Measurements from ENCODE around the gene GAL3ST2.
"Not testable (repeated sequence)": the region's sequence is repeated elsewhere in the genome, so short reads cannot be mapped to it uniquely, and the experiment has no call there.

Gene GAL3ST2

DNA sequence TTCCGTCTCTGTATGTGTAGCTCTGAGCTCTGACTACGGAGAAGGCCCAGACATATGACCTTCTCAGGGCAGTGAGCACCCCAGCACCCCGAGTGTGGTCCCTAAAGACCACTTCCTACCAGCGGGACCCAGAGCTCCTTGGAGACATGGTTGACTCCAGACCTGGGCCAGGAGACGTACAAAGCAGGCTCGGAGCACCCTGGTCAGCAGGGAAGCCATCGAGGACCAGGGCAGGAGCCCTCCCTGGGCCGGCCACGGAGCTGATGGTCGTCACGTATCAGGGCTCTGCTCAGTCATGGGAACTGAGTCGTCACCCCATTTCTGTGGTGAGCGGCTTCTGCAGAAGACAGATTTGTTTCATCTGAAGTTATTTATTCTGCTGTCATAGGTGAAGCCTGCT, 19.6 kb downstream of the GAL3ST2 start:
- DNase-seq = no peak

DNA sequence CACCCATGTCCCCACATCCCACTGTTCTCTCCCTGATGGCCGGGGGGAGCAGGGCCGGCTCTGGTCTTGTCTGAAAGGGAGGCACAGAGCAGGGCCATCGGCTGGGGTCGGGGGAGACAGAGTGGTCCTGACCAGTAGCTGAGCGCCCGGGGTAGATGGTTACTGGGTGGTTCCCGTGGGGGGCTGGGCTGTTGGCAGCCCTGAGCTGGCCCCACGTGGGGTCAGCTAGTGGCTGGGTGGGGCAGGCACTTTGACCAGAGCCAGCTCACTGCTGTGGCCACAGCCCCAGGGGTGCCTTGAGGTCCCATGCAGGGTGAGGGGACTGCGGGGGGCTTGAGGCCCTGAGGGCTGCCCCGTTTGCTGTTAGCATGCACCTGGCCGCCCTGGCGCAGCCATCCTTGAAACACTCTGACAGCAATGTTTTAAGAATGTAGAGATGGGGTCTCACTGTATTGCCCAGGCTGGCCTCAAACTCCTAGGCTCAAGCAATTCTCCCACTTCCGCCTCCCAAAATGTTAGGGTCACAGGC, 20.1 kb downstream of the GAL3ST2 start:
- DNase-seq = no peak

DNA sequence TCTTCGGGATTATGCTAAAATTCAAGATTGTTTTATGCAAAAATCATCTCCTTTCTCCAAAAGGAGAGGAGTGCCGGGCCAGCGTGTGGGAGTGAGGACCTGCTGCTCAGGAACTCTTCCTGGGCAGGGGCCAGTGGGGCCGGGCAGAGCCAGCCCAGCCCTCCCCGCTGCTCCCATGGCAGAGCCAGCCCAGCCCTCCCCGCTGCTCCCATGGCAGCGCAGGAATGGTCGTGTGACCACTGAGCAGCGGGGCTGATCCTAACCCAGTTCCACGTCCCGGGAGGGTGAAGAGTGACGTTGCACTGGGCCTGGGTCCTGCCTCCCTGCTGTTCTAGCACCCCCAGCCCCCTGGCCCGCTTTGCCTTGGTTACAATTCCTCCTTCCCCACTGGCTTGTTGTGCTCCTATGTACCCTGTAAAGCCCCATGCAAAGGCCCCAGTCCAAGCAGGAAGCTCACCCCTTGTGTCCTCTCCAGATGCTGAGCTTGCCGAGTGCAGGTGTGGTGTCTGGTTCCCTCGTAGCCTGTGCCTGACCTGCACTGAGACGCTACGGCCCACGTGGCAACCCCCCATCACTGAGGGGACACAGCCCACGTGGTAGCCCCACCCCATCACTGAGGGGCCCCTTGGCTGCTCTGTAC, 20.9 kb downstream of the GAL3ST2 start:
- DNase-seq = no peak

DNA sequence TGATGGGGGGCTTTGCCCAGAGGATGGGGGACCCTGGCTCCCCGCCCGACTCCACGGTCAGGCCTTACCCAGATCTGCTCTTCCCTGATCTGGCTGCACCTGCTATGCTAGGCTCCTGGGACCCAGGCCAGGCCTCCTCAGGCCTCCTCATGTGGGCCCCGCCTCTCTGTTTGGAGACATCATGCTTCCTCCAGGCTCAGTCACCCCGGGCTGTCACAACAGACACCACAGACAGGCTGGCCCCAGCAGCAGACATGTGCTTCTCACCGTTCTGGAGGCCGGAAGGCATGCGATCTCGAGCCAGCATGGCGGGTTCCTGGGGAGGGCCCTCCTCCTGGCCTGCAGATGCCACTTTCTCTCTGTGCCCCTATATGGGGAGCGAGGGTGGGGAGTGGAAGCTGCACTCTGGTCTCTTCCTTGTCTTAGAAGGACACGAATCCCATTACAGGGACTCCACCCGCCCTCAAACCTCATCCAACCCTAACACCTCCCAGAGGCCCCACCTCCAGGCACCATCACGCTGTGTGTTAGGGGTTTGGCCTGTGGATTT, 21.5 kb downstream of the GAL3ST2 start:
- DNase-seq = no peak

DNA sequence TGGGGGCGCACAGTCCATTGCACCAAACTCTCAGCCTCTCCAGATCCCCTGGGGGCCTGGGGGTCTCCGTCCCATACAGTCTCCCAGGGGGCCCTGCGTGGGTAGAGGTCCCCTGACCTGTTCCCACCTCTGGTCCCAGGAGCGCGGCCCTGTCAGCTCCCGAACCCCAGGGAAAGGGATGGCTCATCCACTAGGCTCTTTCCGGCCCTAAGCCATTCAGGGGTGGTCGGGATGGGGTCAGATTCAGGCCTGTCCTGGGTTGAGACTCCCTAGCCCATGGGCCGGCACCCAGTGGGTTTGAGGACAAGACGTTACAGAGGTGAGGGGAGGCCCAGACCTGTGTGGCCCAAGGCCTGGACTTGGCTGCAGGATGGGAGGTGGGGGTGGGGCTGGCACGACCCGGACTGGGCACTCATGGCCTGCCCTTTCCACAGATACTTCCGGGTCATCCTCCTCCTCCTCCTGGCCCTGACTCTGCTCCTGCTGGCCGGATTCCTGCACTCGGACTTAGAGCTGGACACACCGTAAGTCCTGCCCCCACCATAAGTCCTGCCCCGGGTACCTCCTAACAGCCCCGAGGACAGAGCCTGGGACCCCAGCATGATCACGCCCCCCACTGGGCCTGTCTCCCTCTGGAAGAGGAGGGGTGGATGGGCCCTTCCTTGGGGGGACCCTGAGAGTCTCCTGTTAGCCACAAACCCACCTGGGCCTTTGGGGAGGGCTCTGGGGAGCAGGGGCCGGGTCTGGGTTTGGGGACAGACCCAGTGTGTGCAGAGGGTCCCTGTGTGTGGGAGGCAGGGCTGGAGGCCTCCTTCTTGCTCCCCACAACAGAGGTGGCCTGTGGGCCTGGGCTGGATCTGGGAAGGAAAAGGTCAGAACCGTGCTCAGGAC, 22.3 kb downstream of the GAL3ST2 start:
- no peak for DNase-seq

DNA sequence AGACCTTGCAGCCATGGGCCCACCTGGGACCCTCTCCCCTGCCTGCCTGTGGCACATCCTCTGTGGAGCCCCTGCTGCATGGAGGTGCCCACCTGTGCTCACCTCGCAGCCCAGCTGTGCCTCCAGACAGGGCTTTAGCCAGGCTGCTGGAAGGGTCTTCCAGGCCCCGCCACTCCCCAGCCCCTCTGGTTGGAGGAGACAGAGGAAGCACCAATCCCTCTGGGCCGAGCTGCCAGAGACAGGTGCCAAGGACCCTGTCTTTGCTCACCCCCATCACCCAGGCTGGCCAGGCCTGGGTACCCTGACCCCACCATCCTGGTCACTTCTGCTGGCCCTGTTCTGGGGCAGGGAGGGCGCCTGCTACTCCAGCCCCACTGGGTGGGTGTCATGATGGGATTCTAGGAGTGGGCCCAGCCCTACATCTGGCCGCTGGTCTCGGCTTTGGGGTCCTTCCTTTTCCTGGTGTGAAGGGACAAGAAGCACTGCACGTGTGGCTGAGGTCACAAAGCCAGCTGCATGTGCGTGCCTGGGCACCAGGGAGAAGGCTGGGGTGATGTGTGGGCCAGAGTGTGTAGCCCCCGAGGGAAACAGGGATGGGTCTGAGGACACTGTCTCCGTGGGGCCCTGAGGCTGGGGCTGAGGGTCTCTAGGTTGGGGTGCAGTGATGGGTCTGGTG, 23.0 kb downstream of the GAL3ST2 start:
- no peak for DNase-seq

DNA sequence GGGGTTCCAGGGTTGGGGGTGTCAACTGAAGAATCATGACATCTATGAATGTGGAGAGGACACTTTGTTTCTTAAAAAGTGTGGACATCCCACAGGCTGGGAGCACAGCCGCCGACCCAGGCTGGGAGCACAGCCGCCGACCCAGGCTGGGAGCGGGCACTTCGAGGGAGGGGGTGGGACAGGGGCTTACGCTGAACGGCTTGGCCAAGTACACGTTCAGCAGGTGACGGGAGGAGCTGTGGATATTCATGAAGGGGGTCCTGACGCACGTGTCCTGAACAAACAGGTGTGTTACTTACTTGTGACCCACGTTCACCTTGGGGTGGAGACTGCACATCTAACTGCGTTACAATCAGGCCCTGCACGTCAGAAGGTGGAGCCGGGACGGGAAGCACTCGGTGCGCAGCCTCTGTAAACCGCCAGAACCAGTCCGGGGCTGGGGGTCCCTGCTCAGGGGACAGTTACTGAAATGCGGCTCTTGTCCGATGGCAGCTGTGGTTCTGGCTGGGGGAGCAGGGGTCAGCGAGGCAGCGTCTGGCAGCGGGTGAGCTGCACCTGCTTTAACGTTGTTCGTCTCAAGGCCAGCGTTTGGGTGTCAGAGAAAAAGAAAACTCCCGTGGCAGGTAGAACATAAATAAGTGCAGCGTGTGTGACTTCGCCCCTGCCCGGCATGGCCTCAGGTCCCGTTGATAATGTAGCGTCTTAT, 23.7 kb downstream of the GAL3ST2 start:
- DNase-seq = not testable (repeated sequence)

DNA sequence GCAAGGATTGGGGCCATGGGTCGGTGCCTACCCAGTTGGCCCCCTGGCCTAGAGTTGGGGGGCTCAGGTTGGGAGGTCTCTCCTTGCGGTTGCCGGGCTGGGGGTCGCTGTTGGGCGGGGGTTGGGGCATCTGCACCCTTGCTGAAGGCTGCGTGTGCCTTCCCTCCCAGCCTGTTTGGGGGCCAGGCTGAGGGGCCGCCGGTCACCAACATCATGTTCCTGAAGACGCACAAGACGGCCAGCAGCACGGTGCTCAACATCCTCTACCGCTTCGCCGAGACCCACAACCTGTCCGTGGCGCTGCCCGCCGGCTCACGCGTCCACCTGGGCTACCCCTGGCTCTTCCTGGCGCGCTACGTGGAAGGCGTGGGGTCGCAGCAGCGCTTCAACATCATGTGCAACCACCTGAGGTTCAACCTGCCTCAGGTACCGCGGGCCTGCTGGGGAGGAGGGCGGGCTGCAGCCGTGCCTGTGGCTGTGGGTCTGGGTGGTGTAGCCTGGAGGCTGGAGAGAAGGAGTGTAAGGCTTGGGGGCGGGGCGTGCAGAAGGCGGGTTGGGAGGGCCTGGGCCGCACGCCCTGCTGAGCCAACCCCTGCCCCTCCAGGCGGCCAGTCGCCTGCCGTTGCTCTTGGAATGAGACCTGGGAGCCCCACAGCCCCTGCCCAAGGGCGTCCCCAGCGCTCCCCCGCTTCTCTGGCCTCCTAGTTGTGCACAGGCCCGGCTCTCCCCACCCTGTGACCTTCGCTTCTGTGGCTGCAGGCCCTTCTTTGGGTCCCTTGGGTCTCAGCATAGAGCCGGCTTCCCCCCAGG, 25.2 kb downstream of the GAL3ST2 start:
- no peak for DNase-seq

DNA sequence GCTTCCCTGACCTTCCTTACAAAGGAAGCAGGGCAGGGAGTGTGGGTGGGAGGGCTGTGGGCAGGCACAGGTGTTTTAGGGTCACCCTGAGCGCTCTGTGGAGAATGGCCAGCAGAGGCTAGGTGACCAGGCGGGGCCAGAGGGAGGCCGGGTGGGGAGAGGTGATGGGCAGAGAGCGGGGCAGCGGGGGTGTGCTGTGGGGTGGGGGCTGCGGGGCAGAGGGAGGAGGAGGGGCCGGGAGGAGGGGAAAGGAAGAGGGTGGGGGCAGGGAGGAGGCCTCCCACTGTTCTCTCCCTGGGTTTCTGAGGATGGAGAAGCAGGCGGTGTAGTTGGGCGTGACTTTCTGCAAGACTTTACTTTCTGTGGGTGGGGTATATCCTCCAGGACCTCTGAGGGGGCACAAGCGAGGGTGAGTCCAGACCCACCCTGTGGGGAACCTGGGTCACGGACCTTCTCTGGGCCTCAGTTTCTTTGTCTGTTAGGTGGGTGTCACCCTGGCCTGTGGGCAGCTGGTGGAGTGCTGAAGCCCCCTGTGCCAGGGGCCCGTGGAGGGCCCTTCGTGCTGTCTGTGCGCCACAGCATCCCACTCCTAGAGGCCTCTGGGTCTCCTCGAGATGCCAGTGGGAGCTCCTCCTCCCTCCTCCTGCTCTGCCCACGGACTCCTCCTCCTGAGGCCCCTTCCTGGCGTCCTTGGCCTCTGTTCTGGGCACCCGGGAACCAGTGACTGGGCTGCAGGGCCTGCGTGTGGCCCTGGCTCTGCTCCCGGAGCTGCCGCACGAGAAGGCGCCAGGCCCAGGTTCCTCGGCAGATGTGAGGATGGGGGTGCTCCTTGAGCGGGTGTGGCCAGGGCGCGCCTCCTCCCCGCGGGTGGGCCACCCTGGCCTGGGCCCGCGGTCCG, 26.0 kb downstream of the GAL3ST2 start:
- no peak for DNase-seq

DNA sequence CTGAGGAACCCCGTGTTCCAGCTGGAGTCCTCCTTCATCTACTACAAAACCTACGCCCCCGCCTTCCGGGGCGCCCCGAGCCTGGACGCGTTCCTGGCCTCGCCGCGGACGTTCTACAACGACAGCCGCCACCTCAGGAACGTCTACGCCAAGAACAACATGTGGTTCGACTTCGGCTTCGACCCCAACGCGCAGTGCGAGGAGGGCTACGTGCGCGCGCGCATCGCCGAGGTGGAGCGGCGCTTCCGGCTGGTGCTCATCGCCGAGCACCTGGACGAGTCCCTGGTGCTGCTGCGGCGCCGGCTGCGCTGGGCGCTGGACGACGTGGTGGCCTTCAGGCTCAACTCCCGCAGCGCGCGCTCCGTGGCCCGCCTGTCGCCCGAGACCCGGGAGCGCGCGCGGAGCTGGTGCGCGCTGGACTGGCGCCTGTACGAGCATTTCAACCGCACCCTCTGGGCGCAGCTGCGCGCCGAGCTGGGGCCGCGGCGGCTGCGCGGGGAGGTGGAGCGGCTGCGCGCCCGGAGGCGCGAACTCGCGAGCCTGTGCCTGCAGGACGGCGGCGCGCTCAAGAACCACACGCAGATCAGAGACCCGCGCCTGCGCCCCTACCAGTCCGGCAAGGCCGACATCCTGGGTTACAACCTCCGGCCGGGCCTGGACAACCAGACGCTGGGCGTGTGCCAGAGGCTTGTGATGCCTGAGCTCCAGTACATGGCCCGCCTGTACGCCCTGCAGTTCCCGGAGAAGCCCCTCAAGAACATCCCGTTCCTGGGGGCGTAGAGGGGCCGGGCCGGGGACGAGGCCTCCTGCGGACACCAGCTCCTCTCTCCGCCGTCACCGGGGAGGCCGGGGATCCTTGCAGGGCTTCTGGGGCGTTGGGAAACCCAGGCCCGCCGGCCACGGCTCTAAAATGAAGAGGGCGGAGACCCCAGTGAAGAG, 27.0 kb downstream of the GAL3ST2 start:
- no peak for DNase-seq

DNA sequence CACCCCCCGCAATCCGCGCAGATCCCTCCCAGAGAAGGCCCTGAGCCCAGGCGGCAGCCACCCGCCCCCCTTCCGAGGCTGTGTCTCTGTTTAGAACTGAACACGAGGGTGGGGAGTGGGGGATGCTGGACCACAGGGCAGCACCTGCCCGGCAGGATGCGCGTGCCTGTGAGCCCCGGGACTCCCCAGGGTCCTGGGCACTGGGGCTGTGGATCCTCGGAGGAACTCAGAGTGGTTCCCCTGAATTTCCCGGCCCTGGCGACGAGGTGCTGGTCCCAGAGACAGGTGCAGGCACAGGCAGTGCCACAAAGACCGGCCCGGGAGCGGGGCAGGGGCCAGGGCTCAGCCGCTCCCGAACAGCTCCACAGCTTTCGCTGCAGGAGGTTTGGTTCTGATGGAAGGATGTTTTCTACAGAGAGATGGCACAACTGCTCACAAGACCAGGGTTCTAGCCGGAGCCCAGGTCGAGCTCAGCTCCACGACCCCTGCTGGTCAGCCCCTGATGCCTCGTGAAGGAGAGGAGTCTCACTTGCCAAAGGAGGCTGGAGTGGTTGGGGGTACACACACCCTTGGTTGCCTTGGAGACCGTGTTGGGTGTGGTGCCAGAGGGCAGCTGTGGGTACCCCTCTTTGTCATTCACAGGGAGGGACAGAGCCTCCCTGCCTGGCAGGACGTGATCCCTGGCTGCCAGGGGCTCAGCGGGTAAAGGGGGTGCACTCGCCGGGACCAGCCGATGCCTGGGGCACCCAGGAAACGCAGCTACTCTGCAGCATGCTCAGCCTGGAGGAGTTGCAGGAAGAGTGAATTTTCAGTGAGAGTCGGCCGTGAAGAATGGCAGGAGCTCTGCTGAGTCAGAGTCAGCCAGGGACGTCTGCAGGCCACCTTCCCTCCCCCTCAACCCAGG, 28.0 kb downstream of the GAL3ST2 start:
- no peak for DNase-seq

DNA sequence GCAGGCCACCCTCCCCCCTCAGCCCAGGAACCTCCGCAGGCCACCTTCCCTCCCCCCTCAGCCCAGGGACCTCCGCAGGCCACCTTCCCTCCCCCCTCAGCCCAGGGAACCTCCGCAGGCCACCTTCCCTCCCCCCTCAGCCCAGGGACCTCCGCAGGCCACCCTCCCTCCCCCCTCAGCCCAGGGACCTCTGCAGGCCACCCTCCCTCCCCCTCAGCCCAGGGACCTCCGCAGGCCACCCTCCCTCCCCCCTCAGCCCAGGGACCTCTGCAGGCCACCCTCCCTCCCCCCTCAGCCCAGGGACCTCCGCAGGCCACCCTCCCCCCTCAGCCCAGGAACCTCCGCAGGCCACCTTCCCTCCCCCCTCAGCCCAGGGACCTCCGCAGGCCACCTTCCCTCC, 29.6 kb downstream of the GAL3ST2 start:
- DNase-seq = not testable (repeated sequence)

DNA sequence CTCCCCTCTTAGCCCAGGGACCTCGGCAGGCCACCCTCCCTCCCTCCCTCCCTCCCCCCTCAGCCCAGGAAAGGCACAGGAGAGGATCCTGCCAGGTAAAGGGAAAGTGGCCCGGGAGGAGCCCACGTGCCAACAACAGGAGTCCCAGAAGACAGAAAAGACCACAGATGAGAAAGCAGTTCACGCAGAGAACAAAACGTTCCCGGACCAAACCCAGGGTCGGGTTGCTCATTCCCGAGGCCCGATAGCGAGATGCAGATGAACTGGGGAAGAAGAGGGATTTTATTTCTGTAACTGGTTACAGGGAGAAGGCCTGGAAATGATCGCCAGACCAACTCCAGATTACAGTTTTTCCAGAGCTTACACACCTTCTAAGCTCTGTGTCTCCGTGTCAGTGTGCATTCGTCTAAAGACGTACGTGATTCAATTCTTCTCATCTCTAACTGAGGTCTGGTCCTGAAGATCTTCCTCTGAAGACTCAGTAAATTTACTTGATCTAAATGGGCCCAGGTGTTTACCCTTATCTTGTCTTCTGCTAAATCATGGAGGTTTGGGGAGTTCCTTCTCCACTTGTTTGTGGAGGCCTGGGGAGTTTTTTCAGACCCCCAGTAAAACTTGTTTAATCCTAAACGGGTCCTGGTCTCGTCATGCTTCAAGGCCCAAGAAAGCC, 31.6 kb downstream of the GAL3ST2 start:
- no peak for DNase-seq

DNA sequence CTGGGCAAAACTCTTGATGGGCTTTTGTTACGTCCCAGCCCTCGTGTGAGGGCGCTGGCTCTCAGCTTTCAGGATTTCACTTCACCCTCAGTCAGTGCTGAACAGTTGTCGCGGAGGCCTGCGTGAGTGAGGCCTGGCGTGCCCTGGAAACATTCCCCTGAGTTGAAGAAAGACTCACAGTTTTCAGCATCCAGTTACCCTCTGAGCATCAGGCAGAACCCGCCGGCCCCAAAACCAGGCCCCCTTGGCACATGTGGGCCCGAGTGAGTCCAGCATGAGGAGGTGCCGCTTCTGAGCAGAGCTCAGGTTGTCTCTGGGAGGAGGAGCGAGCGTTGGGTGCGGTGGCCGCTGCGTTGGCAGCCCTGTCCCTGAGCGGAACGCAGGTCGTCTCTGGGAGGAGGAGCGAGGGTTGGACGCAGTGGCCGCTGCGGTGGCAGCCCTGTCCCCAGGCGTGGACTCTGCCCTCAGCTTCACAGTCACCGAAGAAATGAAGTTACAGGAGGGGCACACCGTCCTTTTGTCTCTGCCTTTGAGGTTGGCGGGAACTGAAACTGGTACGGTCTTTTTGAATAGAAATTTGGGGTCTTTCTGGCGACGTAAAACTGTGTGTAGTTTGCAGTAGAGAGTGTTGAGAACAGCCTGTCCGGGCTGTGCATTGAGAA, 32.2 kb downstream of the GAL3ST2 start, which contains the start of gene NEU4:
TSS of gene NEU4 (plus strand) at position 473 of the 662 bp plus-strand sequence. CDS start 5,292 bp downstream, outside the sequence.
- no peak for DNase-seq

DNA sequence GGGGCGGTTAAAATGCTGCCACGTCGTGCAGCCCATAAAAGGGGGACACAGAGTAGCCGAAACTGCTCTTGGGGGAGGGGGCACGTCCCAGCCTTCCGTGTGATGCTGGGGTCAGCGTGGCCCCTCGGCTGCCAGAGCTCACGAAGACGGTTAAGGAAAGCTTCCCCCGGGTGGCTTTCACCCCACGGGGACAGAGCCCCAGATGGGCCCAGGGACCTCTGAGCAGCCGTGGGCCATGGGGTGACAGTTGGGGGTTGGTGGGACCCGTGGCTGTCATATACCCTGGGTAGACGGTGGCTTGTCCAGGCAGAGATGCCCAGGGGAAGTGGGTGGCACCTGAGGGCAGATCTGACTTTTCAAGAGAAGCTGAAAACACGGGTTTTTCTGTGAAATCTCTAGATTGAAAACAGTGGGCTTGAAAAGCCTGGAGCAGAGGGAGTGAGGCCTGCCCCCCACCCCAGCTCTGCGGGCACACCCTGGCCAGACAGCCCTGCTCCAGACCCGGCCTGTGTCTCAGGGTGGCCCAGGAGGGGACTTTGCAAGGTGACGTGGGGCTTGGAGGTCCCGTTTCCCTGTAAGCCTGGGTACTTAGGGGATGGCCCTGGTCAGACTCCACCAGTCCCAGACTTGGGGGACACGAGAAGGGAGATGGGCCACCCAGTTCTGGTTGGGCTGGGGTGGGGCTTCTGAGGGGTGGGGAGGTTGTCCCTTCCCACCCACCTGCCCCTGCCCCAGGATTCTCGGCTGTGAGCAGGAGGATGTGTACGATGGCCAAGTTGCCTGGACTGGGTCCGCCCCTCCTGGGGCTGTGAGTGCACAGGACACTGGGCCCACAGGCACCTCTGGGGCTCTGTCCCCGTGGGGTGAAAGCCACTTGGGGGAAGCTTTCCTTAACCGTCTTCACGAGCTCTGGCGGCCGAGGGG, 33.0 kb downstream of the GAL3ST2 start:
- no peak for DNase-seq

Measured in NCI-H446 treated with DMSO at 0.1 percent for 48 hours (cell line).